SU-DHL-6 (cell line): ENCODE data around the gene KLK13.

Source experiments
- CTCF ChIP-seq: fragments of 200-600 bp; sonication (generic); IDR thresholded peaks from one replicate; pipeline ENCODE4 v1.5.1; 2017; ENCODE audit warnings: antibody characterized with exemption, mild to moderate bottlenecking, low read length, moderate library complexity; ENCODE audit not compliant: insufficient read depth, poor library complexity, severe bottlenecking
- EZH2phosphoT487 ChIP-seq: fragments of 200-600 bp; sonication (generic), shearing (Covaris generic); conservative IDR thresholded peaks from 2 replicates; pipeline ENCODE4 v1.6.1; 2018; ENCODE audit warnings: mild to moderate bottlenecking, antibody characterized with exemption, low read length, moderate library complexity, mixed read lengths

- TF ChIP-seq EZH2phosphoT487 (no peak), CTCF (no peak)
These were observed 11.8 kb upstream of the KLK13 start for GRCh38 chr19:51076631-51077213.
